Spinal cord (tissue), 10 donors: Measurements from ENCODE around the gene SPDYE1. TPM values are rescaled to one million over a fixed set of nuclear protein-coding genes. Genes with fewer than 3 reads are reported as not detected.
"Not testable (repeated sequence)": the region's sequence is repeated elsewhere in the genome, so short reads cannot be mapped to it uniquely, and the experiment has no call there.

Experiments
- DNase-seq, 6 donors: peaks; one replicate each; pipeline versions ENCODE4 v3.0.0 to v3.0.0-alpha.2; 2013 to 2015; ENCODE audit warnings: low spot score in 6 of 6, low read depth in 4 of 6
- H3K27ac ChIP-seq: one replicate; pipeline ENCODE4 v1.5.1; 2013; ENCODE audit warnings: low read depth, low read length, control low read depth
- H3K27me3 ChIP-seq: one replicate; pipeline ENCODE4 v1.6.1; 2013; ENCODE audit warnings: low read length; ENCODE audit not compliant: control insufficient read depth, insufficient read depth
- H3K36me3 ChIP-seq: one replicate; pipeline ENCODE4 v1.6.1; 2013; ENCODE audit warnings: low read length; ENCODE audit not compliant: control insufficient read depth, insufficient read depth
- H3K4me1 ChIP-seq: one replicate; pipeline ENCODE4 v1.6.1; 2013; ENCODE audit warnings: low read length; ENCODE audit not compliant: control insufficient read depth, insufficient read depth
- H3K4me3 ChIP-seq: one replicate; pipeline ENCODE4 v1.5.1; 2013; ENCODE audit warnings: low read depth, low read length, control low read depth
- H3K9me3 ChIP-seq: one replicate; pipeline ENCODE4 v1.6.1; 2013; ENCODE audit warnings: low read length; ENCODE audit not compliant: control insufficient read depth, insufficient read depth
- WGBS: methylation state at CpG from one replicate; pipeline ENCODE4 v1.1.5; 2013; ENCODE audit warnings: missing lambda C conversion rate; ENCODE audit not compliant: insufficient coverage; 5-methylcytosine and 5-hydroxymethylcytosine counted together
- polyA plus RNA-seq, 2 donors: library from polyadenylated mRNA; unstranded; fragments of 120-200 nt; gene quantifications; one replicate each; pipeline ENCODE4 v1.2.1, GENCODE V29; 2013; ENCODE audit not compliant: insufficient read length in 2 of 2
- total RNA-seq, 2 donors: library from RNA; depleted of rRNA in 1 of 2; stranded (reverse); fragments of 120-200 nt in 1 of 2; fragments of >200 nt in 1 of 2; gene quantifications; one replicate each; pipeline versions ENCODE4 v1.2.3 to v1.2.4, GENCODE V29; 2013 to 2014
- donor health status: healthy.

SPDYE1 gene
- total and polyA plus RNA-seq, 4 donors = 0.10 to 4.1 (median 0.33) TPM; not detected in 1

GRCh38 chr7:44038961-44039558 lies 41.4 kb downstream of the SPDYE1 start:
- peak in 2 of 6 donors; percentile 79 to 92 for DNase-seq
- H3K4me3 ChIP-seq = peak overlapping the region; percentile 45
- H3K9me3 ChIP-seq, H3K36me3 ChIP-seq, H3K27me3 ChIP-seq: not testable (repeated sequence)
- peak overlapping the region; percentile 52 for H3K27ac ChIP-seq
- peaks cover 12% of the 10 kb centered on the region for H3K4me1 ChIP-seq
- WGBS = 3% methylated on average over 6 of the region's 26 CpGs

DNA sequence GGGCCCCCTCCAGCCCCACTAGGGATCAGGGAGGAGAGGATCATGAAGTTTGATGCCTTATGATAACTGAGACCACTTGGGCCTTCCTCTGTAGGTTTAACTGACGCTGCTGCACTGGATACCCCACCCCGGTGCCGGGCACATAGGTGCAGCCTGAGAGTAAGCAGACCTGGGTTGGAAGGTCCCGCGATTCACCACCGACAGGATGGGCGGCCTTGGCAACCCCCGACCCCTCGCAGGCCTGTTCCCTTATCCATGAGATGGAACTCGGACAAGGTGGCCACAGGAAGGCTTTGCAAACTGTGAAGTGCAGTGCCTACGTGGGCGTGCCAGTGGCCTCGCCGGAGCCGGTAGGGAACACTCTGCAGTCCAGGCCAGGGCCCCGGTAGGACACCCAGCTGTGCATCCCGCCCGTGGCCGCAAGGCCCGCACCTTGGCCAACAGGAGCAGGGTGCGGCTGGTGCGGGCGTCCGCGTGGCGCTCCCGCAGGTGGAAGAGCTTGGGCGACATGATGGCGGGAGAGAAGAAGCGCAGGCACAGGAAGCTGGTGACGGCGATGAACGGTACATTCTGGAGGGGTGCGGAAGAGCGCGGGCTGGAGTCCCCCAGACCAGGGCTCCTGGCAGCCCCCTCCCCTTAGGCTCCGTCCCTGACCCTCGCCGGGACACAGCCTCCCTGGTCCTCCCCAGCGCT lies 42.2 kb downstream of the SPDYE1 start:
- peaks cover 16% of the 10 kb centered on the region for H3K4me1 ChIP-seq
- H3K4me3 ChIP-seq, H3K9me3 ChIP-seq, H3K27ac ChIP-seq, H3K36me3 ChIP-seq, H3K27me3 ChIP-seq, DNase-seq: not testable (repeated sequence)
- WGBS = 0% methylated on average over 4 of the region's 40 CpGs

DNA sequence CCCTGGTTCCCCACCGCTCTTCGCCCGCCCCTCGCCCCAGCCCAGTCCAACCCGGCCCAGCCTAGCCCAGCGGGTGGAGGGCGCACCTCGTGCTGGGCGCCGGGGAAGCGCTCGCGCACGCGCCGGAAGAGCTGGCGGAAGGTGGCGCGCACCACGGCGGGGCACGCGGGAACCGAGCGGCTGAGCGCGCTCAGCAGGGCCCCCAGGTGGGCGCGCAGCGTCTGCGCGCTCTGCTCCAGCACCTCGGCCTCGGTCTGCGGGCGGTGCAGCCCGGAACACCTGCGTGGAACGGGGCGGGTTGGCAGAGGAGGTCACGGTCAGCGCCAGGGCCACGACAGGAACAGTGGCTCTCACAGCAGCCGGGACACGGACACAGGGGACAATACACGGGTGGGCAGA lies 42.8 kb downstream of the SPDYE1 start:
- not testable (repeated sequence) for H3K27ac ChIP-seq, H3K4me3 ChIP-seq, H3K9me3 ChIP-seq, H3K27me3 ChIP-seq, H3K36me3 ChIP-seq
- 0% methylated on average over 31 of the region's 46 CpGs for WGBS
- peak in 1 of 6 donors; percentile 53 for DNase-seq
- H3K4me1 ChIP-seq = peaks cover 21% of the 10 kb centered on the region

DNA sequence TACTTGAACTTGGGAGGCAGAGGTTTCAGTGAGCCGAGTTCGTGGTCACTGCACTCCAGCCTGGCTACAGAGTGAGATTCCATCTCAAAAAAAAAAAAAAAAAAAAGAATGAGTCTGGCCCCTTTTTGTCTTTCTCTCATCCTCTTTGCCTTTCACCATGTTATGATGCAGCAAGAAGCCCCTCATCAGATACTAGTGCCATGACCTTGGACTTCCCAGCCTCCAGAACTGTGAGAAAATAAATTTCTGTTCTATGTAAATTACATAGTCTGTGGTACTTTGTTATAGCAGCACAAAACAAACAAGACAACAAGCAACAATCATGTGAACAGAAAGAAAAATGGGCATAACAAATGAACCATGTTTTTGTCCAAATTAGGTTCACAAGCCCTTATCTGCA lies 44.5 kb downstream of the SPDYE1 start:
- H3K27me3 ChIP-seq = no peaks in the 10 kb centered on the region
- no peak overlapping the region for H3K27ac ChIP-seq
- peaks cover 23% of the 10 kb centered on the region for H3K4me1 ChIP-seq
- no peaks in the 10 kb centered on the region for H3K9me3 ChIP-seq
- H3K4me3 ChIP-seq = no peak overlapping the region
- no CpG with 5 or more reads among the region's 2 CpGs for WGBS
- DNase-seq = no peak
- peaks cover 10% of the 10 kb centered on the region for H3K36me3 ChIP-seq

DNA sequence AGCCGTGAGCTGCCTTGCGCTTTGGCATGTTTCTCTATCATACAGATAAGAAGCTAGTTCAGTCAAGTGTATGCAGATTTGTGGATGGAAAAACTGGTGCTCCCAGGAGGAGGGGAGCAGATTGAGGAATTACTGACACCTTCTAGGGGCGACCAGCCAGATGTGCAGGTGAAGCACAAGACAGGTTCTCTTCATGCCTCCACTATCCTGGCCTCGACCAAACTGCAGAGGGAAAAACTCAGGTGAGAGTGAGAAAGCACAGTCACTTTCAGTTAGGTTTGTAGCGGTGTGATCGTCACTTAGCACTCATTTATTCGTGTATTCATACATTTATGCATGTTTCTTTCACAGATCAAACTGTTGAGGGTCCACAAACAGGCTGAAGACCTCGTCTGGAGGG lies 46.2 kb downstream of the SPDYE1 start:
- WGBS = 19% methylated on average over 2 of the region's 8 CpGs
- Histone ChIP-seq H3K4me3 (peak overlapping the region; percentile 60), H3K36me3 (peaks cover 15% of the 10 kb centered on the region), H3K27me3 (no peaks in the 10 kb centered on the region), H3K9me3 (no peaks in the 10 kb centered on the region), H3K4me1 (peaks cover 23% of the 10 kb centered on the region), H3K27ac (peak overlapping the region; percentile 65)
- no peak for DNase-seq

DNA sequence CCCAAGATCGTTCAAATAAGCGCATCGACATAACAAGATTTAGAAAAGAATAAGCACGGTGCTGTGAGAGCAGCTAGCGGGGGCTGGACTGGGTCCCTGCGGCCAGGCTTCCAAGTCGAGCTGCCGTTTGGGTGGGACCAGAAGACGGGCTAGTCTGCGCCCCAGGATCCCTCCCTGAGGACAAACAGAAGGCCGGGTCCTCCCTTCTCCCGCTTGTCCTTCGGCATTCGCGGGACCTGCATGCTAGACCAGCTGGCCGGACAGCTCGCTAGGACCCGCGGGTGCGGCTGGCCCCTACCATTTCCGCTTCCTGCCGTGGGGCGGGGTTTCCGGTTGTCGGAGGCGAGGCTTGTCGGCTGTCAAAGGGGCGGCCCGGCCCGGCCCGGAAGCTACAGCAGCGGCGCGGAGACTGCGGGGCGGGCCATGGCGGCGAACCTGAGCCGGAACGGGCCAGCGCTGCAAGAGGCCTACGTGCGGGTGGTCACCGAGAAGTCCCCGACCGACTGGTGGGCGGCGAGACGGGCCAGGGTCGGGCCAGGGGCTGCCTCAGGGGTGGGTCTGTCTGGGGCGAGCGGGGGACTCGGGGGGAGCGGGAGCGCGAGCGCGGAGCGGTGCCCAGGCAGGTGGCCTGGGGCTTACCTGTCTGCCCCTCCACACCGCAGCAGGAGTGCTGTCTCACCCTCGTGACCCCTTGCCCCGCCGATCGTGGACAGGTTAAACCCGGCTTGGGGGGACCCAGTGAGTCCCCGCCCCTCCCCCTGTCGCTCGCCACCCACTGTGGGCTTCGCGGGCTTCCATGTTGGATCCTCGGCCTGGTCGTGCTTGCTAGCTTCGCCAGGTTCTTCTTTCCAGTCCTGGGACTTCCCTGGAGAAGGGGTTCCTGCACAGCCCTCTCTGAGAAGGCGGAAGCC lies 46.9 kb downstream of the SPDYE1 start, which contains the start of gene DBNL:
DBNL (plus strand) TSS at position 388 of the 911 bp plus-strand sequence; CDS start at position 424, 36 bp downstream.
- H3K4me1 ChIP-seq = peaks cover 23% of the 10 kb centered on the region

DNA sequence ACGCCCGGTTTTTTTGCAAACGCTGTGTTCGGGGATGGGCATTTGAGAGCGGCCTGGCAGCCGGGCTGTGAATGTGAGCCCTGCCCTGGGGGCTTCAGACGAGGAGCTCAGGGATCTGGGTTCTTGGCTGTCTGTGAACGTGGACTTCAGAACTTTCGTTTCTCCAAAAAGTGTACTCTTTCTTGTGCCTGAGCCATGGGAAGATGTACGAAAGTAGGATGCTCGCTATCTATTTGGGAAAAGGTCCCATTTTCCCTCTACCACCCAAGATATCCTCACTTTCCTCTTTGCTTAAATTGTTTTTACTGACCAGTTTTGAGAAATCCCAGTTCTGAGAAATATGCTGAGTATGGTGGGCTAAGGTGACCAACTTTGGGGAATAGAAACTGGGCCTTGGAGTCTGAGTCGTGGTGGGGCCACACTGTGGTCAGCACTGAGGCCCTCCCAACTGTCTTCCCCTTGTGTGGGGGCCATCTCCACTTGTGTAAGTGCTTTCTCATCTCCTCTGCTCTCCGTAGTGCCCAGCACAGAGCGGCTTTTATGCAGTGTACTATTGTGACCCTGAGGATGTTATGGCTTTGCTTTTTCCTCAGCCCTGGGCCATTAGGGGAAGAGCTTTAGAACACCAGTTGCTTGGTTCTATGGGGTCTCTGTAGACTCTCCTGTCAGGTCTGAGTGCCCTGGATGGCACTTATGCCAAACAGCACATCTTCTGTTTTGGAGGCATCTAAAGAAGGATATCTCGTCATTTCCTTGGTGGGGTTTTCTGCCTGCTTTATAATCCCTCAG lies 47.7 kb downstream of the SPDYE1 start:
- WGBS = 12% methylated on average over 12 of the region's 15 CpGs
- Histone ChIP-seq H3K9me3 (no peaks in the 10 kb centered on the region), H3K4me3 (peak overlapping the region; percentile 60), H3K27me3 (no peaks in the 10 kb centered on the region), H3K36me3 (peaks cover 28% of the 10 kb centered on the region), H3K4me1 (peaks cover 23% of the 10 kb centered on the region), H3K27ac (peak overlapping the region; percentile 6)
- DNase-seq = no peak

More for the DNA sequence above, 46.9 kb downstream of the SPDYE1 start, which contains the start of gene DBNL:
- Histone ChIP-seq H3K9me3 (no peaks in the 10 kb centered on the region), H3K4me3 (peak within 1 kb of the TSS; percentile 60), H3K27me3 (no peaks in the 10 kb centered on the region), H3K36me3 (peaks cover 20% of the 10 kb centered on the region), H3K27ac (peak within 1 kb of the TSS; percentile 65)
- WGBS = under 1% methylated on average over 74 of the region's 74 CpGs
- DNase-seq = peak; percentile 68 to 96 (median 84)

GRCh38 chr7:44046321-44047061 lies 48.8 kb downstream of the SPDYE1 start:
- H3K4me3 ChIP-seq = no peak overlapping the region
- H3K9me3 ChIP-seq = no peaks in the 10 kb centered on the region
- DNase-seq = no peak
- no peak overlapping the region for H3K27ac ChIP-seq
- peaks cover 18% of the 10 kb centered on the region for H3K4me1 ChIP-seq
- H3K27me3 ChIP-seq = no peaks in the 10 kb centered on the region
- 83% methylated on average over 8 of the region's 8 CpGs for WGBS
- peaks cover 38% of the 10 kb centered on the region for H3K36me3 ChIP-seq
